Measurements from ENCODE around the gene PTPRT.

The PTPRT gene

DNA sequence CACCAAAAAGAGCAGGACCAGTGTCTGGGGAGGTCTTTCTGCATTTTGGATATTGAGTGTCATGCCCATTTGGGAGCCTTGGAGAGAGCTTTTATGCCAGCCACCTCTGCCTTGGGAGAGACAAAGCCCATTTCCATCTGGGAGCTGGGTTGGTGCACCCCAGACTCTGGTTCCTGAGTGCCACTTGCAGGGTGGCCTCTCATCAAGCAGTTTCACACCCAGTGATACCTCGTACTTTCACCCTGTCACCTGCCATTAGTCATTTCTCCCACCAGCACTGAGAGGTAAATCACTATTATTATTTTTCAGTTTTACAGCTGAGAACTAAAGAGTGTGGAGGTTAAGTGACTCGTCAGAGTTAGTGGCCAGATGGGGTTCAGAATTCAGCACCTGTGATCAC lies 94.7 kb downstream of the PTPRT start:
- H2AFZ ChIP-seq (ENCODE audit: low read depth, low read length), result no peak overlapping the region
- H2BK120ac ChIP-seq (ENCODE audit: low read depth, low read length), result no peak overlapping the region
- H3K79me1 ChIP-seq (replicated peaks; ENCODE audit: low read length, poor library complexity, severe bottlenecking), result no peaks in the 10 kb centered on the region
- no peak overlapping the region for H3K18ac ChIP-seq (ENCODE audit: low read depth in 1 of 2, low read length in 2 of 2)
- no peak overlapping the region for H2BK5ac ChIP-seq (ENCODE audit: low read depth, low read length, poor library complexity, severe bottlenecking)
- no peak overlapping the region for H4K8ac ChIP-seq (ENCODE audit: low read length)
- no peak for DNase-seq
- H3K4ac ChIP-seq (ENCODE audit: low read depth in 1 of 2, low read length in 2 of 2), result no peak overlapping the region
- no peaks in the 10 kb centered on the region for H3K27me3 ChIP-seq (ENCODE audit: control insufficient read depth in 1 of 2, insufficient read depth in 1 of 2, low read length in 2 of 2)
- H3K9me3 ChIP-seq (ENCODE audit: control insufficient read depth, low read length), result no peaks in the 10 kb centered on the region
- H3K23ac ChIP-seq (ENCODE audit: low read length in 2 of 2), result no peak overlapping the region
- H3K4me3 ChIP-seq (ENCODE audit: insufficient read depth in 1 of 2, low read depth in 1 of 2, low read length in 2 of 2), result no peak overlapping the region
- no peak overlapping the region for H3K27ac ChIP-seq (ENCODE audit: low read length, poor library complexity, severe bottlenecking)
- H4K91ac ChIP-seq (ENCODE audit: low read length), result no peak overlapping the region
- H2AK5ac ChIP-seq (ENCODE audit: low read length, severe bottlenecking), result no peak overlapping the region
- WGBS, result 80% methylated on average over 1 of the region's 2 CpGs
- no peak overlapping the region for H3K4me2 ChIP-seq (ENCODE audit: low read length, poor library complexity, severe bottlenecking)
- no peak overlapping the region for H2BK12ac ChIP-seq (ENCODE audit: low read length in 2 of 2)
- no peaks in the 10 kb centered on the region for H3K4me1 ChIP-seq (ENCODE audit: control insufficient read depth, insufficient read depth, low read depth, low read length)
- no peak overlapping the region for H2BK15ac ChIP-seq (ENCODE audit: low read depth, poor library complexity, severe bottlenecking)
- no peak overlapping the region for H3K14ac ChIP-seq (ENCODE audit: low read length in 2 of 2)
- H3K36me3 ChIP-seq (ENCODE audit: control insufficient read depth in 1 of 2, insufficient read depth in 2 of 2, low read depth in 1 of 2, low read length in 2 of 2), result no peaks in the 10 kb centered on the region
- no peak overlapping the region for H3K9ac ChIP-seq (ENCODE audit: low read length)

DNA sequence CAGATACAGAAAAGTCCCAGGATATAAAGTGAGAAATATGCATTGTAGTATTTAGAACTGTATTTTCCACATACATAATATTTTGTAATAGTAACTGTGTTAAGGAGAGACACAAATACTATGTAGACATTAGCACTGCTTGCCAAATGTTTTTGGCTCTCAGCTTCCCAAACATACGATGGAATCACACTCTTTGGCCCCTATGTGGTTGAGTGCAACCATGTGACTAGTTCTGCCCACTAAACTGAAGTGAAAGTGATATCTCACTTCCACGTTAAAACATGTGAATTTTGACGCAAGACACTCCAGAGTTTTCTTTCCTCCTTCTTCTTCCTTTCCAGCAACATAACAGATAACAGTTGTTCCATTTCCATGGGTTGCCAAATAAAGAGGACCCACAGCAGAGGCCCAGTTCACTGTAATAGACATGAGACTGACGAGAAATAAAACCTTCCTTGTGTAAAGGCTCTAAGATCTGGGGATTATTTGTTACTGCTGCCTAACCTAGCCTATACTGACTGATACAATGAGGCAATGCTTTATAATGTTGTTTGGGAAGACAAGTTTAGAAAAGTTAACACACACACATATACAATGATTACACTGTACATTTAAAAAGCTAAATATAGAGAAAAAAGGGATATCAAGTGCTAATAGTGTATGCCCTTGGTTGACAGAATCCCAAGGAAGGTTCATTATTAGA lies 97.2 kb downstream of the PTPRT start:
- WGBS, result 59% methylated on average over 4 of the region's 4 CpGs
- H3K18ac ChIP-seq (ENCODE audit: low read depth in 1 of 2, low read length in 2 of 2), result no peak overlapping the region

DNA sequence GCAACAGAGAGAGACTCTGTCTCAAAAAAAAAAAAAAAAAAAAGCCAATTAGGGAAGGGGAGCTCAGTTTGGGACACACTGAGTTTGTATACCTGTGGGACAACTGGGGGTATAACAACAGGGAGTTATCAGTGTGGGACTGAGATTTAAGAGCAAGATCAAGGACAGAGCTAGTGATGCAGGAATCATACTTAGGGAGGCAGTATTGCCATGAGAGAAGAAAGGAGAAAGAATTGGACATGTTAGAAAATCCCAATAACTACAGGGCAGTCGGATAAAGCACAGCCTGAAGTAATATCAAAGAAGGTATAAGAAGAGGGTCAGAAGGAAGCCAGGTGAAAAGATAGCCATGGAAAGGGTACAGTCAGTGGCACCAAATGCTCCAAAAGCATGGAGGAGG lies 121.2 kb downstream of the PTPRT start:
- no peak overlapping the region for H3K14ac ChIP-seq (ENCODE audit: low read length in 2 of 2)
- H3K18ac ChIP-seq (ENCODE audit: low read depth in 1 of 2, low read length in 2 of 2), result no peak overlapping the region
- no peaks in the 10 kb centered on the region for H3K79me1 ChIP-seq (replicated peaks; ENCODE audit: low read length, poor library complexity, severe bottlenecking)
- no peak overlapping the region for H2BK5ac ChIP-seq (ENCODE audit: low read depth, low read length, poor library complexity, severe bottlenecking)
- no peak overlapping the region for H2BK12ac ChIP-seq (ENCODE audit: low read length in 2 of 2)
- no peak for DNase-seq
- no peaks in the 10 kb centered on the region for H3K27me3 ChIP-seq (ENCODE audit: control insufficient read depth in 1 of 2, insufficient read depth in 1 of 2, low read length in 2 of 2)
- no peak overlapping the region for H3K4ac ChIP-seq (ENCODE audit: low read depth in 1 of 2, low read length in 2 of 2)
- no peak overlapping the region for H4K91ac ChIP-seq (ENCODE audit: low read length)
- H3K9me3 ChIP-seq (ENCODE audit: control insufficient read depth, low read length), result no peaks in the 10 kb centered on the region
- H3K23ac ChIP-seq (ENCODE audit: low read length in 2 of 2), result no peak overlapping the region
- no peak overlapping the region for H2AK5ac ChIP-seq (ENCODE audit: low read length, severe bottlenecking)
- no peak overlapping the region for H3K4me3 ChIP-seq (ENCODE audit: insufficient read depth in 1 of 2, low read depth in 1 of 2, low read length in 2 of 2)
- H3K4me2 ChIP-seq (ENCODE audit: low read length, poor library complexity, severe bottlenecking), result no peak overlapping the region
- H3K4me1 ChIP-seq (ENCODE audit: control insufficient read depth, insufficient read depth, low read depth, low read length), result peaks cover 2% of the 10 kb centered on the region
- H2BK15ac ChIP-seq (ENCODE audit: low read depth, poor library complexity, severe bottlenecking), result no peak overlapping the region
- H3K27ac ChIP-seq (ENCODE audit: low read length, poor library complexity, severe bottlenecking), result no peak overlapping the region
- WGBS, result 68% methylated on average over 1 of the region's 1 CpG
- H3K9ac ChIP-seq (ENCODE audit: low read length), result no peak overlapping the region
- H2AFZ ChIP-seq (ENCODE audit: low read depth, low read length), result no peak overlapping the region
- no peak overlapping the region for H2BK120ac ChIP-seq (ENCODE audit: low read depth, low read length)
- H4K8ac ChIP-seq (ENCODE audit: low read length), result no peak overlapping the region
- no peaks in the 10 kb centered on the region for H3K36me3 ChIP-seq (ENCODE audit: control insufficient read depth in 1 of 2, insufficient read depth in 2 of 2, low read depth in 1 of 2, low read length in 2 of 2)

More for the DNA sequence above, 97.2 kb downstream of the PTPRT start:
- H2AK5ac ChIP-seq (ENCODE audit: low read length, severe bottlenecking), result no peak overlapping the region
- no peak overlapping the region for H3K4me3 ChIP-seq (ENCODE audit: insufficient read depth in 1 of 2, low read depth in 1 of 2, low read length in 2 of 2)
- no peak overlapping the region for H2BK12ac ChIP-seq (ENCODE audit: low read length in 2 of 2)
- H2BK120ac ChIP-seq (ENCODE audit: low read depth, low read length), result no peak overlapping the region
- H3K4me2 ChIP-seq (ENCODE audit: low read length, poor library complexity, severe bottlenecking), result no peak overlapping the region
- no peak overlapping the region for H3K14ac ChIP-seq (ENCODE audit: low read length in 2 of 2)
- H3K36me3 ChIP-seq (ENCODE audit: control insufficient read depth in 1 of 2, insufficient read depth in 2 of 2, low read depth in 1 of 2, low read length in 2 of 2), result no peaks in the 10 kb centered on the region
- H3K4me1 ChIP-seq (ENCODE audit: control insufficient read depth, insufficient read depth, low read depth, low read length), result no peaks in the 10 kb centered on the region
- no peak for DNase-seq
- H3K4ac ChIP-seq (ENCODE audit: low read depth in 1 of 2, low read length in 2 of 2), result no peak overlapping the region
- H3K27me3 ChIP-seq (ENCODE audit: control insufficient read depth in 1 of 2, insufficient read depth in 1 of 2, low read length in 2 of 2), result no peaks in the 10 kb centered on the region
- H2AFZ ChIP-seq (ENCODE audit: low read depth, low read length), result no peak overlapping the region
- no peak overlapping the region for H4K91ac ChIP-seq (ENCODE audit: low read length)
- H3K9me3 ChIP-seq (ENCODE audit: control insufficient read depth, low read length), result no peaks in the 10 kb centered on the region
- H2BK5ac ChIP-seq (ENCODE audit: low read depth, low read length, poor library complexity, severe bottlenecking), result no peak overlapping the region
- no peak overlapping the region for H4K8ac ChIP-seq (ENCODE audit: low read length)
- no peaks in the 10 kb centered on the region for H3K79me1 ChIP-seq (replicated peaks; ENCODE audit: low read length, poor library complexity, severe bottlenecking)
- H3K9ac ChIP-seq (ENCODE audit: low read length), result no peak overlapping the region
- no peak overlapping the region for H3K27ac ChIP-seq (ENCODE audit: low read length, poor library complexity, severe bottlenecking)
- no peak overlapping the region for H3K23ac ChIP-seq (ENCODE audit: low read length in 2 of 2)
- no peak overlapping the region for H2BK15ac ChIP-seq (ENCODE audit: low read depth, poor library complexity, severe bottlenecking)

DNA sequence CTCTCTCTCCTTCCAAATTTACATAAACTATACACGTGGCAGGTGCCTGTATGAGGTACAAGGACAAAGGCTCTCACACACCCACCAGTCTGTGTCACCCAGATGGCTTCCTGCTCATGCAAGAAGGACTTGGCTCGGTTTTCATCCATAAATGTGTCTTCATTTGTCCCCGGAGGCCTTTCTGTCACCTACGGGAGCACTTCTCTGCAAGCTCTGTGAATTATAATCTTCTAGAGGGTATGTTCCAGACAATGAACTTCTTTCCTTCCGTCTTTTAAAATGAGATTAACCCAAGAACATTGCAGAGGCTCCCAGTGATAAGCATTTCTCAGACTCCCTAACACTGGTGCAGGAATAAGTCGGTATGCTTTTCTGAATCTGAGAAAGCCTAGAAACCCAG lies 123.6 kb downstream of the PTPRT start:
- Histone ChIP-seq H3K4me1 (ENCODE audit: control insufficient read depth, insufficient read depth, low read depth, low read length) (peaks cover 2% of the 10 kb centered on the region), H2AFZ (ENCODE audit: low read depth, low read length) (no peak overlapping the region), H3K27me3 (ENCODE audit: control insufficient read depth in 1 of 2, insufficient read depth in 1 of 2, low read length in 2 of 2) (no peaks in the 10 kb centered on the region), H2BK15ac (ENCODE audit: low read depth, poor library complexity, severe bottlenecking) (no peak overlapping the region), H2BK12ac (ENCODE audit: low read length in 2 of 2) (no peak overlapping the region), H3K14ac (ENCODE audit: low read length in 2 of 2) (no peak overlapping the region), H4K91ac (ENCODE audit: low read length) (no peak overlapping the region), H3K27ac (ENCODE audit: low read length, poor library complexity, severe bottlenecking) (no peak overlapping the region), H3K18ac (ENCODE audit: low read depth in 1 of 2, low read length in 2 of 2) (no peak overlapping the region), H3K4me3 (ENCODE audit: insufficient read depth in 1 of 2, low read depth in 1 of 2, low read length in 2 of 2) (no peak overlapping the region), H3K9me3 (ENCODE audit: control insufficient read depth, low read length) (no peaks in the 10 kb centered on the region), H2AK5ac (ENCODE audit: low read length, severe bottlenecking) (no peak overlapping the region), H4K8ac (ENCODE audit: low read length) (no peak overlapping the region), H2BK120ac (ENCODE audit: low read depth, low read length) (no peak overlapping the region), H2BK5ac (ENCODE audit: low read depth, low read length, poor library complexity, severe bottlenecking) (no peak overlapping the region), H3K9ac (ENCODE audit: low read length) (no peak overlapping the region), H3K79me1 (replicated peaks; ENCODE audit: low read length, poor library complexity, severe bottlenecking) (no peaks in the 10 kb centered on the region), H3K23ac (ENCODE audit: low read length in 2 of 2) (no peak overlapping the region), H3K4me2 (ENCODE audit: low read length, poor library complexity, severe bottlenecking) (no peak overlapping the region), H3K36me3 (ENCODE audit: control insufficient read depth in 1 of 2, insufficient read depth in 2 of 2, low read depth in 1 of 2, low read length in 2 of 2) (no peaks in the 10 kb centered on the region), H3K4ac (ENCODE audit: low read depth in 1 of 2, low read length in 2 of 2) (no peak overlapping the region)
- WGBS, result 55% methylated on average over 6 of the region's 6 CpGs
- no peak for DNase-seq
